Panc1 (cell line): Measurements from ENCODE around the gene SOHLH2.

Source experiments
- POLR2AphosphoS5 ChIP-seq: IDR thresholded peaks from 2 replicates; pipeline ENCODE4 v1.6.1; 2012; ENCODE audit warnings: mild to moderate bottlenecking, low read depth, low read length, moderate library complexity
- TF ChIP-seq, protein P1 (sequence below), 2 experiments: IDR thresholded peaks; 2 replicates each; pipeline ENCODE4 v1.6.1; 2011 to 2012; ENCODE audit warnings: low read depth in 2 of 2, control low read depth in 1 of 2, low read length in 1 of 2, mild to moderate bottlenecking in 1 of 2, moderate library complexity in 1 of 2; ENCODE audit not compliant: insufficient read depth in 1 of 2
- TF ChIP-seq, protein P2 (sequence below): fragments of 450-650 bp; IDR thresholded peaks from 2 replicates; pipeline ENCODE4 v1.5.1; 2017; ENCODE audit warnings: mild to moderate bottlenecking

DNA sequence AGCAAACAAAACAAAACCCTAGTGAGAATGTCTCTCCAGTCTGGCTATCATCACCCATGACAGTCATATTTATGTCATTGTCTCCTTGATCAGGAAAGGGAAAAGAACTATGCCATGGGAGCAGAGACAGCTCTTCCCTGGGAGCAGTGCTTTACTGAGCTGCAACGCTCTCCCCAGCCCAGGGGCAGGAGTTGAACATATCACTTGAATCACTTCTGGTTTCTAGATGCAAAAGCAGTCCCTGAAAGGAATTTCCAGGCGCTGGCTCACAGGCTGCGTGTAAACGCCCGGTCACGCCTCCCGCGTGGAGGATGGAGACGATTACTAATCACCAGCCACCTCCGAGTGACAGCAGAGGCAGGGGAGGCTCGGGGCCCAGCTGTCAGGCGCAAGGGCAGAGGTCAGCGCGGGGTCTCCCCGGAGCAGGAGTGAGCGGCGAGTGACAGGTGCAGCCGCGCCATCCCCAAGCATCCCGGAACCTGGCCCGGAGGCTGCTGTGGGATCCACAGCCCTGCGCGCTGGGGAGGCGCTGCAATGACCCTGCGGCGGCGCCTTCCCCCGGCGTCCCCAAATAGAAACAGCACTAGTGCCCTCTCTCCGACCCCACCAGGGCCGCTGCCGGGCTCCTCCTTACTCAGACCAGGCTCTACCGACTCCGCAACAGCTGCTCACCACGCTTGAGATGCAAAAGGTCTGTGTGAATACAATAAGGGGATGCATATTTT is 59.6 kb downstream of the SOHLH2 start:
- TF ChIP-seq, protein P1, sequence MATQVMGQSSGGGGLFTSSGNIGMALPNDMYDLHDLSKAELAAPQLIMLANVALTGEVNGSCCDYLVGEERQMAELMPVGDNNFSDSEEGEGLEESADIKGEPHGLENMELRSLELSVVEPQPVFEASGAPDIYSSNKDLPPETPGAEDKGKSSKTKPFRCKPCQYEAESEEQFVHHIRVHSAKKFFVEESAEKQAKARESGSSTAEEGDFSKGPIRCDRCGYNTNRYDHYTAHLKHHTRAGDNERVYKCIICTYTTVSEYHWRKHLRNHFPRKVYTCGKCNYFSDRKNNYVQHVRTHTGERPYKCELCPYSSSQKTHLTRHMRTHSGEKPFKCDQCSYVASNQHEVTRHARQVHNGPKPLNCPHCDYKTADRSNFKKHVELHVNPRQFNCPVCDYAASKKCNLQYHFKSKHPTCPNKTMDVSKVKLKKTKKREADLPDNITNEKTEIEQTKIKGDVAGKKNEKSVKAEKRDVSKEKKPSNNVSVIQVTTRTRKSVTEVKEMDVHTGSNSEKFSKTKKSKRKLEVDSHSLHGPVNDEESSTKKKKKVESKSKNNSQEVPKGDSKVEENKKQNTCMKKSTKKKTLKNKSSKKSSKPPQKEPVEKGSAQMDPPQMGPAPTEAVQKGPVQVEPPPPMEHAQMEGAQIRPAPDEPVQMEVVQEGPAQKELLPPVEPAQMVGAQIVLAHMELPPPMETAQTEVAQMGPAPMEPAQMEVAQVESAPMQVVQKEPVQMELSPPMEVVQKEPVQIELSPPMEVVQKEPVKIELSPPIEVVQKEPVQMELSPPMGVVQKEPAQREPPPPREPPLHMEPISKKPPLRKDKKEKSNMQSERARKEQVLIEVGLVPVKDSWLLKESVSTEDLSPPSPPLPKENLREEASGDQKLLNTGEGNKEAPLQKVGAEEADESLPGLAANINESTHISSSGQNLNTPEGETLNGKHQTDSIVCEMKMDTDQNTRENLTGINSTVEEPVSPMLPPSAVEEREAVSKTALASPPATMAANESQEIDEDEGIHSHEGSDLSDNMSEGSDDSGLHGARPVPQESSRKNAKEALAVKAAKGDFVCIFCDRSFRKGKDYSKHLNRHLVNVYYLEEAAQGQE (IDR thresholded peaks at IDR 0.05; ENCODE audit: insufficient read depth in 1 of 2, low read depth in 2 of 2, low read length in 1 of 2): no peak
- TF ChIP-seq POLR2AphosphoS5: no peak
- TF ChIP-seq, protein P2, sequence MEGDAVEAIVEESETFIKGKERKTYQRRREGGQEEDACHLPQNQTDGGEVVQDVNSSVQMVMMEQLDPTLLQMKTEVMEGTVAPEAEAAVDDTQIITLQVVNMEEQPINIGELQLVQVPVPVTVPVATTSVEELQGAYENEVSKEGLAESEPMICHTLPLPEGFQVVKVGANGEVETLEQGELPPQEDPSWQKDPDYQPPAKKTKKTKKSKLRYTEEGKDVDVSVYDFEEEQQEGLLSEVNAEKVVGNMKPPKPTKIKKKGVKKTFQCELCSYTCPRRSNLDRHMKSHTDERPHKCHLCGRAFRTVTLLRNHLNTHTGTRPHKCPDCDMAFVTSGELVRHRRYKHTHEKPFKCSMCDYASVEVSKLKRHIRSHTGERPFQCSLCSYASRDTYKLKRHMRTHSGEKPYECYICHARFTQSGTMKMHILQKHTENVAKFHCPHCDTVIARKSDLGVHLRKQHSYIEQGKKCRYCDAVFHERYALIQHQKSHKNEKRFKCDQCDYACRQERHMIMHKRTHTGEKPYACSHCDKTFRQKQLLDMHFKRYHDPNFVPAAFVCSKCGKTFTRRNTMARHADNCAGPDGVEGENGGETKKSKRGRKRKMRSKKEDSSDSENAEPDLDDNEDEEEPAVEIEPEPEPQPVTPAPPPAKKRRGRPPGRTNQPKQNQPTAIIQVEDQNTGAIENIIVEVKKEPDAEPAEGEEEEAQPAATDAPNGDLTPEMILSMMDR: no peak
